ENCODE results near the gene DNAI7. TPM values are rescaled to one million over a fixed set of nuclear protein-coding genes. Genes with fewer than 3 reads are reported as not detected.

DNAI7 gene
- total RNA-seq, 1 donor from 2014 or later: 1.1 TPM

GRCh38 chr12:25146686-25147085, 48.3 kb downstream of the DNAI7 start:
- TF ChIP-seq CTCF (IDR thresholded peaks at IDR 0.05; ENCODE audit: borderline replicate concordance): no peak
- H3K27me3 ChIP-seq (ENCODE audit: low read depth): no peaks in the 10 kb centered on the region
- peaks cover 5% of the 10 kb centered on the region for H3K4me1 ChIP-seq
- no peaks in the 10 kb centered on the region for H3K36me3 ChIP-seq
- DNase-seq: no peak
- H3K27ac ChIP-seq (replicated peaks): no peak overlapping the region
- no peaks in the 10 kb centered on the region for H3K9me3 ChIP-seq (replicated peaks)
- intact Hi-C loops (cut with micrococcal nuclease): no loop called here
- H3K4me3 ChIP-seq: no peak overlapping the region

GRCh38 chr12:25135531-25136154, 59.3 kb downstream of the DNAI7 start:
- Histone ChIP-seq H3K4me3 (no peak overlapping the region), H3K27ac (replicated peaks) (no peak overlapping the region), H3K27me3 (ENCODE audit: low read depth) (no peaks in the 10 kb centered on the region), H3K36me3 (no peaks in the 10 kb centered on the region), H3K4me1 (no peaks in the 10 kb centered on the region), H3K9me3 (replicated peaks) (peaks cover 19% of the 10 kb centered on the region)
- no peak for TF ChIP-seq CTCF (IDR thresholded peaks at IDR 0.05; ENCODE audit: borderline replicate concordance)
- DNase-seq: no peak
- intact Hi-C loops (cut with micrococcal nuclease): no loop called here

- Histone ChIP-seq H3K27me3 (ENCODE audit: low read depth) (no peaks in the 10 kb centered on the region), H3K36me3 (no peaks in the 10 kb centered on the region), H3K27ac (replicated peaks) (no peak overlapping the region), H3K4me3 (no peak overlapping the region), H3K4me1 (no peaks in the 10 kb centered on the region), H3K9me3 (replicated peaks) (no peaks in the 10 kb centered on the region)
- intact Hi-C loops (cut with micrococcal nuclease): no loop called here
- TF ChIP-seq CTCF (IDR thresholded peaks at IDR 0.05; ENCODE audit: borderline replicate concordance): no peak
- DNase-seq: no peak
Observed at GRCh38 chr12:25131270-25131669, 63.7 kb downstream of the DNAI7 start.

- no peak for DNase-seq
- intact Hi-C loops (cut with micrococcal nuclease): loop anchor here (1.0 kb wide), 1 partner anchor 139 kb away; no protein-coding TSS in a partner anchor
- Histone ChIP-seq H3K27ac (replicated peaks) (no peak overlapping the region), H3K4me1 (no peaks in the 10 kb centered on the region), H3K36me3 (no peaks in the 10 kb centered on the region), H3K9me3 (replicated peaks) (no peaks in the 10 kb centered on the region), H3K4me3 (no peak overlapping the region), H3K27me3 (ENCODE audit: low read depth) (no peaks in the 10 kb centered on the region)
- peak; percentile 78 for TF ChIP-seq CTCF (IDR thresholded peaks at IDR 0.05; ENCODE audit: borderline replicate concordance)
Observed at GRCh38 chr12:25130741-25131188, 64.2 kb downstream of the DNAI7 start.

- TF ChIP-seq CTCF (IDR thresholded peaks at IDR 0.05; ENCODE audit: borderline replicate concordance): no peak
- no peaks in the 10 kb centered on the region for H3K36me3 ChIP-seq
- H3K27me3 ChIP-seq (ENCODE audit: low read depth): no peaks in the 10 kb centered on the region
- H3K4me1 ChIP-seq: no peaks in the 10 kb centered on the region
- intact Hi-C loops (cut with micrococcal nuclease): no loop called here
- no peak overlapping the region for H3K4me3 ChIP-seq
- H3K9me3 ChIP-seq (replicated peaks): no peaks in the 10 kb centered on the region
- DNase-seq: no peak
- H3K27ac ChIP-seq (replicated peaks): no peak overlapping the region
Observed at GRCh38 chr12:25126746-25127145, 68.2 kb downstream of the DNAI7 start.

All from left ventricle myocardium inferior (tissue), 1 donor.